HCT116 (cell line): ENCODE results near the gene TMEM129.

Source experiments
- CTCF ChIP-seq, 3 experiments: fragments of 200-600 bp in 1 of 3; sonication (generic) in 1 of 3; IDR thresholded peaks in 2 of 3; conservative IDR thresholded peaks in 1 of 3; 2 replicates each; pipeline ENCODE4 v1.5.1; 2012 to 2017; ENCODE audit warnings: low read depth in 2 of 3, low read length in 2 of 3, antibody characterized with exemption in 1 of 3, borderline replicate concordance in 1 of 3, control low read depth in 1 of 3, mild to moderate bottlenecking in 1 of 3, mixed read lengths in 1 of 3, mixed run types in 1 of 3, moderate library complexity in 1 of 3; ENCODE audit not compliant: insufficient read depth in 1 of 3
- EZH2 ChIP-seq: fragments of 200-600 bp; sonication (generic); IDR thresholded peaks from 2 replicates; pipeline ENCODE4 v1.6.1; 2017; ENCODE audit warnings: antibody characterized with exemption, mixed run types
- JUND ChIP-seq: IDR thresholded peaks from 2 replicates; pipeline ENCODE4 v1.6.1; 2012
- MAX ChIP-seq: IDR thresholded peaks from 2 replicates; pipeline ENCODE4 v1.6.1; 2012
- POLR2A ChIP-seq: IDR thresholded peaks from 2 replicates; pipeline ENCODE4 v1.7.0; 2011; ENCODE audit warnings: borderline replicate concordance; ENCODE audit not compliant: insufficient read depth, insufficient read length; ENCODE audit errors: extremely low read depth
- POLR2AphosphoS5 ChIP-seq: IDR thresholded peaks from 2 replicates; pipeline ENCODE4 v1.6.1; 2011; ENCODE audit warnings: mild to moderate bottlenecking, low read depth, low read length, moderate library complexity
- RAD21 ChIP-seq: IDR thresholded peaks from 2 replicates; pipeline ENCODE4 v1.6.1; 2012; ENCODE audit warnings: low read depth, mild to moderate bottlenecking
- SIN3A ChIP-seq: IDR thresholded peaks from 2 replicates; pipeline ENCODE4 v1.6.1; 2012; ENCODE audit warnings: low read depth
- TCF7L2 ChIP-seq: IDR thresholded peaks from 2 replicates; pipeline ENCODE4 v1.7.0; 2011; ENCODE audit warnings: borderline replicate concordance, inconsistent platforms; ENCODE audit not compliant: insufficient read depth, insufficient read length; ENCODE audit errors: extremely low read depth
- ZFX ChIP-seq: fragments of 450-650 bp; IDR thresholded peaks from 2 replicates; pipeline ENCODE4 v1.6.1; 2017

GRCh38 chr4:1706358-1706757 lies 14.8 kb downstream of the TMEM129 start:
- TF ChIP-seq POLR2AphosphoS5 = no peak
- TF ChIP-seq SIN3A = no peak
- no peak for TF ChIP-seq ZFX
- no peak for TF ChIP-seq EZH2
- no peak for TF ChIP-seq CTCF (IDR thresholded peaks at IDR 0.05 in 2 of 3, conservative IDR thresholded peaks at IDR 0.05 in 1 of 3; ENCODE audit: borderline replicate concordance in 1 of 3, insufficient read depth in 1 of 3, low read depth in 2 of 3, low read length in 2 of 3)
- no peak for TF ChIP-seq TCF7L2
- TF ChIP-seq RAD21 = no peak
- no peak for TF ChIP-seq JUND
- no peak for TF ChIP-seq POLR2A
- TF ChIP-seq MAX = no peak
